OCI-LY7 (cell line): ENCODE data around the gene C2orf81. TPM values are rescaled to one million over a fixed set of nuclear protein-coding genes. Genes with fewer than 3 reads are reported as not detected.

Experiments
- BruUV-seq: library from RNA; stranded (reverse); fragments of 400-500 nt; replicated peaks from 2 replicates; lab custom pipeline; 2021; lab: Mats Ljungman, UMichigan
- CTCF ChIA-PET: fragments of 300-600 bp; sonication (Branson Sonifier 250); formaldehyde crosslinking; loops from one replicate; lab custom pipeline; 2022; ENCODE audit warnings: antibody characterized with exemption; ENCODE audit not compliant: unreplicated experiment; lab: Charles Lee
- POLR2A ChIA-PET: fragments of 300-600 bp; sonication (Branson Sonifier 250); formaldehyde crosslinking; loops from one replicate; lab custom pipeline; 2022; ENCODE audit warnings: antibody characterized with exemption; lab: Charles Lee
- DNase-seq: peaks from one replicate; pipeline ENCODE4 v3.0.0-alpha.2; 2015; ENCODE audit warnings: low spot score
- H2AFZ ChIP-seq: fragments of 200-600 bp; sonication (generic), shearing (Covaris generic); 2 replicates; pipeline ENCODE4 v1.6.1; 2014; ENCODE audit warnings: mild to moderate bottlenecking, antibody characterized with exemption, low read length, moderate library complexity
- H3K27ac ChIP-seq: fragments of 200-600 bp; sonication (generic); 2 replicates; pipeline ENCODE4 v1.5.1; 2014; ENCODE audit warnings: mixed run types, low read depth, mild to moderate bottlenecking, moderate library complexity, low read length, inconsistent platforms; ENCODE audit not compliant: poor library complexity, severe bottlenecking
- H3K36me3 ChIP-seq: fragments of 200-600 bp; sonication (generic); 2 replicates; pipeline ENCODE4 v1.6.1; 2014; ENCODE audit warnings: mild to moderate bottlenecking, antibody characterized with exemption, low read length, moderate library complexity, mixed read lengths; ENCODE audit not compliant: insufficient read depth
- H3K4me1 ChIP-seq: fragments of 200-600 bp; sonication (generic); 2 replicates; pipeline ENCODE4 v1.5.1; 2014; ENCODE audit warnings: mild to moderate bottlenecking, low read length; ENCODE audit not compliant: insufficient read depth, poor library complexity, severe bottlenecking
- H3K4me2 ChIP-seq: fragments of 200-600 bp; sonication (generic); 2 replicates; pipeline ENCODE4 v1.6.1; 2014; ENCODE audit warnings: mild to moderate bottlenecking, low read length
- H3K4me3 ChIP-seq: fragments of 200-600 bp; sonication (generic); 2 replicates; pipeline ENCODE4 v1.5.1; 2014; ENCODE audit warnings: mild to moderate bottlenecking, low read depth, low read length; ENCODE audit not compliant: poor library complexity, severe bottlenecking
- H3K79me2 ChIP-seq: fragments of 200-600 bp; sonication (generic); 2 replicates; pipeline ENCODE4 v1.6.1; 2016; ENCODE audit warnings: low read depth, mild to moderate bottlenecking, low read length, moderate library complexity, mixed read lengths; ENCODE audit not compliant: insufficient read depth
- H3K9me2 ChIP-seq: fragments of 200-600 bp; sonication (generic); 2 replicates; pipeline ENCODE4 v1.6.1; 2016; ENCODE audit warnings: mild to moderate bottlenecking, low read length, mixed read lengths; ENCODE audit not compliant: insufficient read depth
- H3K9me3 ChIP-seq: fragments of 200-600 bp; sonication (generic); 2 replicates; pipeline ENCODE4 v1.6.1; 2014; ENCODE audit warnings: mild to moderate bottlenecking, mixed run types, low read length, mixed read lengths
- H4K20me1 ChIP-seq: fragments of 200-600 bp; sonication (generic); 2 replicates; pipeline ENCODE4 v1.6.1; 2014; ENCODE audit warnings: mild to moderate bottlenecking, antibody characterized with exemption, low read length, moderate library complexity, mixed read lengths; ENCODE audit not compliant: insufficient read depth
- EZH2phosphoT487 ChIP-seq: fragments of 200-600 bp; sonication (generic); IDR thresholded peaks from 2 replicates; pipeline ENCODE4 v1.6.1; 2018; ENCODE audit warnings: low read depth, borderline replicate concordance, mild to moderate bottlenecking, mixed run types, antibody characterized with exemption, low read length, moderate library complexity, mixed read lengths
- intact Hi-C: fragments of 100-400 bp; cut with micrococcal nuclease; formaldehyde crosslinking; loops from one replicate; pipeline ENCODE4 v1.10.0; 2022; ENCODE audit not compliant: unreplicated experiment
- total RNA-seq, 2 experiments: library from RNA; depleted of rRNA in 1 of 2; stranded (reverse); fragments of >200 nt in 1 of 2; shearing (Covaris generic) in 1 of 2; gene quantifications; 2 replicates each; pipeline ENCODE4 v1.2.3, GENCODE V29; 2014 to 2022
- TF ChIP-seq, protein P1 (sequence below): fragments of 200-600 bp; sonication (generic); conservative IDR thresholded peaks from 2 replicates; pipeline ENCODE4 v1.5.1; 2014; ENCODE audit warnings: mild to moderate bottlenecking, antibody characterized with exemption, low read length, moderate library complexity, mixed read lengths

The C2orf81 gene
- total RNA-seq, 2 experiments from 2014 or later, result 3.2 to 22.5 TPM

GRCh38 chr2:74458938-74459363 is 37.5 kb upstream of the C2orf81 start:
- H3K9me2 ChIP-seq, result no peaks in the 10 kb centered on the region
- H3K4me1 ChIP-seq, result peaks cover 26% of the 10 kb centered on the region
- TF ChIP-seq EZH2phosphoT487, result no peak
- TF ChIP-seq, protein P1, sequence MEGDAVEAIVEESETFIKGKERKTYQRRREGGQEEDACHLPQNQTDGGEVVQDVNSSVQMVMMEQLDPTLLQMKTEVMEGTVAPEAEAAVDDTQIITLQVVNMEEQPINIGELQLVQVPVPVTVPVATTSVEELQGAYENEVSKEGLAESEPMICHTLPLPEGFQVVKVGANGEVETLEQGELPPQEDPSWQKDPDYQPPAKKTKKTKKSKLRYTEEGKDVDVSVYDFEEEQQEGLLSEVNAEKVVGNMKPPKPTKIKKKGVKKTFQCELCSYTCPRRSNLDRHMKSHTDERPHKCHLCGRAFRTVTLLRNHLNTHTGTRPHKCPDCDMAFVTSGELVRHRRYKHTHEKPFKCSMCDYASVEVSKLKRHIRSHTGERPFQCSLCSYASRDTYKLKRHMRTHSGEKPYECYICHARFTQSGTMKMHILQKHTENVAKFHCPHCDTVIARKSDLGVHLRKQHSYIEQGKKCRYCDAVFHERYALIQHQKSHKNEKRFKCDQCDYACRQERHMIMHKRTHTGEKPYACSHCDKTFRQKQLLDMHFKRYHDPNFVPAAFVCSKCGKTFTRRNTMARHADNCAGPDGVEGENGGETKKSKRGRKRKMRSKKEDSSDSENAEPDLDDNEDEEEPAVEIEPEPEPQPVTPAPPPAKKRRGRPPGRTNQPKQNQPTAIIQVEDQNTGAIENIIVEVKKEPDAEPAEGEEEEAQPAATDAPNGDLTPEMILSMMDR, result no peak
- peaks cover 35% of the 10 kb centered on the region for H3K36me3 ChIP-seq
- H3K4me2 ChIP-seq, result peak overlapping the region; percentile 100
- ChIA-PET POLR2A (interaction anchor here (0.7 to 3.1 kb wide), 7 partner anchors 8 to 524 kb away, joined by 3 to 25 read pairs (median 5); partner anchors contain the start of genes CCDC142, MRPL53 and TTC31), CTCF (no interaction called here)
- intact Hi-C loops, result no loop called here
- no TSS peak for BruUV-seq
- DNase-seq, result no peak
- peak overlapping the region; percentile 48 for H3K27ac ChIP-seq
- no peaks in the 10 kb centered on the region for H3K9me3 ChIP-seq
- 0 out of 2 replicates have a peak overlapping the region, but pooled peaks have one; percentile 8 for H2AFZ ChIP-seq
- no peaks in the 10 kb centered on the region for H4K20me1 ChIP-seq
- peak overlapping the region; percentile 98 for H3K4me3 ChIP-seq
- H3K79me2 ChIP-seq, result peaks cover 22% of the 10 kb centered on the region

DNA sequence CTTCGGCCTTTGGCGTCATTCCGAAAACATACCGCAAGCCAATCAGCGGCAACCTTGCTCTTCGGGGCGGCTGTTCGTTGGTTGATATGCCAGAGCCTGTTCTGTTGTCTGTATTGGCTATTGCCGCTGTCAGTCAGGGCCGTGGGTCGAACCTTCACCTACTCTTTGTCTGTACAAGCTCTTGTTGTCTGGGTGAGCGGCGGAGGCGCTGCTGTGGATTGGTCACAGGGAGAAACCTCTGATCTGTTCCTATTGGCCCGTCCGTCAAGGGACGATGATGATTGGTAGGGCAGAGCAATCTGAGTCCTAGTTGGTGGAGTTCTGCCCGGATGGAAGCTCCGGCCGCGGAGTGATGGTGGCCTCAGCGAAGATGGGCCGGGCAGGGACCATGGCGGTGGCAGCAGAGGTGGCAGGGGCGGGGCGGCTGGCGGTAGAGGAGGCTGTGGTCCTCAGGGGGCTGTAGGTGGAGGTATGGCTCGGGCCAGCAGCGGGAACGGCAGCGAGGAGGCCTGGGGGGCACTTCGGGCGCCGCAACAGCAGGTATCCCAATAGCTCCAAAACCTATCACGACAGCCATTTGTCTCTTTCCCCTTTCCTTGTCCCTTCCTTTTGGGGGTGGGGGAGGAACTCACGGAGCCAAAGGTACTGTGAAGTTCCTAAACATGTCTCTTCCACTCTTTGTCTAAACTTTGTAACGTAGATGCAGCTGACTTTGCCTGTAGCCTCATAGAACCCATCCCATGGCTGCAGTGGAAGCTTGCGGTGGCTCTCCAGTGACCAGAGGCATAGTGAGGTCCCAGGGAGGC is 36.9 kb upstream of the C2orf81 start, which contains the start of gene WBP1:
Gene WBP1 (plus strand): TSS at position 307 of the 806 bp plus-strand sequence. CDS start 165 bp downstream, at position 472.
- TF ChIP-seq, protein P1, result no peak
- TF ChIP-seq EZH2phosphoT487, result no peak
- H3K27ac ChIP-seq, result peak within 1 kb of the TSS; percentile 92
- no peaks in the 10 kb centered on the region for H3K9me3 ChIP-seq
- BruUV-seq, result TSS peak; percentile 58
- intact Hi-C loops, result no loop called here
- H3K4me1 ChIP-seq, result peaks cover 29% of the 10 kb centered on the region
- H2AFZ ChIP-seq, result peak within 1 kb of the TSS; percentile 77
- CTCF ChIA-PET, result interaction anchor here (0.6 to 1.0 kb wide), 2 partner anchors 15 to 18 kb away, joined by 3 to 6 read pairs; no protein-coding TSS in a partner anchor
- no peaks in the 10 kb centered on the region for H3K9me2 ChIP-seq
- H4K20me1 ChIP-seq, result no peaks in the 10 kb centered on the region
- peak; percentile 100 for DNase-seq
- H3K79me2 ChIP-seq, result peaks cover 22% of the 10 kb centered on the region
- POLR2A ChIA-PET, result interaction anchor here (0.6 to 3.1 kb wide), 14 partner anchors 9 to 1075 kb away, joined by 3 to 25 read pairs (median 4); partner anchors contain the start of genes CCDC142, MRPL53 and TTC31
- peak within 1 kb of the TSS; percentile 100 for H3K4me2 ChIP-seq
- H3K36me3 ChIP-seq, result peaks cover 35% of the 10 kb centered on the region
- H3K4me3 ChIP-seq, result peak within 1 kb of the TSS; percentile 98
